ENCODE results near the gene CD63.
A peak's percentile ranks its signal among the peaks of the same experiment; 100 is the strongest.

CD63 gene

DNA sequence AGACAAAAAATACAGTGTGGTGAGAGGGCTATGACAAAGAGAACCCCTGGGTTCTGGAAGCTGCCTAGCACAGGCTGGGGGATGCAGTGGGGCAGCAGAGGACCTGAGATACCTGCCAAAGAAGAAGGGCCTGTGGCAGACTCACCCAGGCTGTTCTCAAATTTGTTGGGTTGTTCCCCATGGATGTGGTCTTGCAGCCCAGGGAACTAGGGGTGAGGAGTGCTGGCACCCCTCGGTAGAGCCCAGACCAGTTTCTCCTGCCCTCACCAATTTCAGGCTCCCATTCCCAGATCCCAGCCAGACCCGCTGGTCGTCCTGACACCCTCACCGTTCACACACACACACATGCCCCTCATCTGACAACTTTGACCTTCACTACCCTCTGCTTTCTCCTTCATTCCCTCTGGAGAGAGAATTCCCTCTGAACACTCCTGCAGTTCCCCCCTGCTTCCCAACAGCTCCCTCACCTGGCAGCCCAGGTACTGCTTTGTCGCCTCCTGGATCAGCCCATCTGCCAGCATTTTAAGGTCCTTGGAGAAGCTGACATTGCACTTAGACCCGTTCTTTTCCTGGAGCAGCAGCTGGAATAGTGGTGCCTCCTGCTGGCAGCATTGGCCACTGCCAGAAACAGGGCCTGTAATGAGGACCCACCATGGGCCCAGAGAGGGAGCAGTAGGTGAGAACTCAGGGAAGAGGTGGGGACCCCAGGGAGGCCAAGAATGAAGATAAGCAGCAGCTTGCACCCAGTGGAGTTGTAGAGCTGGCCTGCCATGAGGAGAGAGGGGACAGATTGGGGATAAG lies 8.2 kb upstream of the CD63 start (continued):
- TF ChIP-seq ZNF140 (tag by site-specific recombination; IDR thresholded peaks at IDR 0.05) (no peak), ZNF501 (tag by site-specific recombination; IDR thresholded peaks at IDR 0.05) (peak; percentile 79; the same call in 1 of the 2 replicates), ZNF16 (tag by site-specific recombination; IDR thresholded peaks at IDR 0.05; ENCODE audit: low read depth) (no peak), ZNF324 (tag by site-specific recombination; IDR thresholded peaks at IDR 0.05) (no peak), ZNF366 (tag by site-specific recombination; conservative IDR thresholded peaks at IDR 0.05) (peak; percentile 63), BCL11B (tag by site-specific recombination; IDR thresholded peaks at IDR 0.05; ENCODE audit: low read depth) (no peak), ZNF629 (tag by site-specific recombination; IDR thresholded peaks at IDR 0.05) (no peak), ZNF311 (tag by site-specific recombination; IDR thresholded peaks at IDR 0.05; ENCODE audit: borderline replicate concordance) (no peak), GLIS1 (tag by site-specific recombination; IDR thresholded peaks at IDR 0.05) (peak; percentile 55; the same call in 1 of the 2 replicates), ZBTB8A (tag by site-specific recombination; IDR thresholded peaks at IDR 0.05) (peak; percentile 37), ZNF792 (tag by site-specific recombination; IDR thresholded peaks at IDR 0.05) (no peak), ZNF747 (tag by site-specific recombination; IDR thresholded peaks at IDR 0.05) (no peak), ZNF175 (tag by site-specific recombination; IDR thresholded peaks at IDR 0.05) (no peak), ZNF266 (tag by site-specific recombination; IDR thresholded peaks at IDR 0.05; ENCODE audit: low read depth) (no peak), ZSCAN23 (tag by site-specific recombination; IDR thresholded peaks at IDR 0.05) (no peak), ZNF561 (tag by site-specific recombination; IDR thresholded peaks at IDR 0.05; ENCODE audit: borderline replicate concordance) (no peak), ZNF48 (tag by site-specific recombination; IDR thresholded peaks at IDR 0.05) (no peak), MEIS1 (CRISPR knock-in tag; IDR thresholded peaks at IDR 0.05; ENCODE audit: borderline replicate concordance) (no peak), ZNF560 (tag by site-specific recombination; IDR thresholded peaks at IDR 0.05; ENCODE audit: borderline replicate concordance) (no peak), ZNF335 (tag by site-specific recombination; conservative IDR thresholded peaks at IDR 0.05) (peak; percentile 47), ZNF394 (tag by site-specific recombination; IDR thresholded peaks at IDR 0.05; ENCODE audit: borderline replicate concordance) (peak; percentile 84; the same call in 1 of the 2 replicates), ZNF658 (tag by site-specific recombination; IDR thresholded peaks at IDR 0.05) (no peak), ZNF24 (tag by site-specific recombination; IDR thresholded peaks at IDR 0.05) (peak; percentile 64; the same call in 1 of the 2 replicates), ZEB2 (tag by site-specific recombination; IDR thresholded peaks at IDR 0.05) (peak; percentile 53; the same call in 1 of the 2 replicates), ZNF341 (tag by site-specific recombination; IDR thresholded peaks at IDR 0.05; ENCODE audit: low read depth) (no peak), GLIS2 (tag by site-specific recombination; IDR thresholded peaks at IDR 0.05) (0 out of 2 replicates have a peak, but pooled peaks have one; percentile 12)
- TF ChIP-seq, protein P1, sequence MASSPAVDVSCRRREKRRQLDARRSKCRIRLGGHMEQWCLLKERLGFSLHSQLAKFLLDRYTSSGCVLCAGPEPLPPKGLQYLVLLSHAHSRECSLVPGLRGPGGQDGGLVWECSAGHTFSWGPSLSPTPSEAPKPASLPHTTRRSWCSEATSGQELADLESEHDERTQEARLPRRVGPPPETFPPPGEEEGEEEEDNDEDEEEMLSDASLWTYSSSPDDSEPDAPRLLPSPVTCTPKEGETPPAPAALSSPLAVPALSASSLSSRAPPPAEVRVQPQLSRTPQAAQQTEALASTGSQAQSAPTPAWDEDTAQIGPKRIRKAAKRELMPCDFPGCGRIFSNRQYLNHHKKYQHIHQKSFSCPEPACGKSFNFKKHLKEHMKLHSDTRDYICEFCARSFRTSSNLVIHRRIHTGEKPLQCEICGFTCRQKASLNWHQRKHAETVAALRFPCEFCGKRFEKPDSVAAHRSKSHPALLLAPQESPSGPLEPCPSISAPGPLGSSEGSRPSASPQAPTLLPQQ (tag by site-specific recombination; IDR thresholded peaks at IDR 0.05) = peak; percentile 81
- TF ChIP-seq, protein P2, sequence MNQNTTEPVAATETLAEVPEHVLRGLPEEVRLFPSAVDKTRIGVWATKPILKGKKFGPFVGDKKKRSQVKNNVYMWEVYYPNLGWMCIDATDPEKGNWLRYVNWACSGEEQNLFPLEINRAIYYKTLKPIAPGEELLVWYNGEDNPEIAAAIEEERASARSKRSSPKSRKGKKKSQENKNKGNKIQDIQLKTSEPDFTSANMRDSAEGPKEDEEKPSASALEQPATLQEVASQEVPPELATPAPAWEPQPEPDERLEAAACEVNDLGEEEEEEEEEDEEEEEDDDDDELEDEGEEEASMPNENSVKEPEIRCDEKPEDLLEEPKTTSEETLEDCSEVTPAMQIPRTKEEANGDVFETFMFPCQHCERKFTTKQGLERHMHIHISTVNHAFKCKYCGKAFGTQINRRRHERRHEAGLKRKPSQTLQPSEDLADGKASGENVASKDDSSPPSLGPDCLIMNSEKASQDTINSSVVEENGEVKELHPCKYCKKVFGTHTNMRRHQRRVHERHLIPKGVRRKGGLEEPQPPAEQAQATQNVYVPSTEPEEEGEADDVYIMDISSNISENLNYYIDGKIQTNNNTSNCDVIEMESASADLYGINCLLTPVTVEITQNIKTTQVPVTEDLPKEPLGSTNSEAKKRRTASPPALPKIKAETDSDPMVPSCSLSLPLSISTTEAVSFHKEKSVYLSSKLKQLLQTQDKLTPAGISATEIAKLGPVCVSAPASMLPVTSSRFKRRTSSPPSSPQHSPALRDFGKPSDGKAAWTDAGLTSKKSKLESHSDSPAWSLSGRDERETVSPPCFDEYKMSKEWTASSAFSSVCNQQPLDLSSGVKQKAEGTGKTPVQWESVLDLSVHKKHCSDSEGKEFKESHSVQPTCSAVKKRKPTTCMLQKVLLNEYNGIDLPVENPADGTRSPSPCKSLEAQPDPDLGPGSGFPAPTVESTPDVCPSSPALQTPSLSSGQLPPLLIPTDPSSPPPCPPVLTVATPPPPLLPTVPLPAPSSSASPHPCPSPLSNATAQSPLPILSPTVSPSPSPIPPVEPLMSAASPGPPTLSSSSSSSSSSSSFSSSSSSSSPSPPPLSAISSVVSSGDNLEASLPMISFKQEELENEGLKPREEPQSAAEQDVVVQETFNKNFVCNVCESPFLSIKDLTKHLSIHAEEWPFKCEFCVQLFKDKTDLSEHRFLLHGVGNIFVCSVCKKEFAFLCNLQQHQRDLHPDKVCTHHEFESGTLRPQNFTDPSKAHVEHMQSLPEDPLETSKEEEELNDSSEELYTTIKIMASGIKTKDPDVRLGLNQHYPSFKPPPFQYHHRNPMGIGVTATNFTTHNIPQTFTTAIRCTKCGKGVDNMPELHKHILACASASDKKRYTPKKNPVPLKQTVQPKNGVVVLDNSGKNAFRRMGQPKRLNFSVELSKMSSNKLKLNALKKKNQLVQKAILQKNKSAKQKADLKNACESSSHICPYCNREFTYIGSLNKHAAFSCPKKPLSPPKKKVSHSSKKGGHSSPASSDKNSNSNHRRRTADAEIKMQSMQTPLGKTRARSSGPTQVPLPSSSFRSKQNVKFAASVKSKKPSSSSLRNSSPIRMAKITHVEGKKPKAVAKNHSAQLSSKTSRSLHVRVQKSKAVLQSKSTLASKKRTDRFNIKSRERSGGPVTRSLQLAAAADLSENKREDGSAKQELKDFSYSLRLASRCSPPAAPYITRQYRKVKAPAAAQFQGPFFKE (tag by site-specific recombination; IDR thresholded peaks at IDR 0.05; ENCODE audit: borderline replicate concordance) = no peak
- TF ChIP-seq, protein P3, sequence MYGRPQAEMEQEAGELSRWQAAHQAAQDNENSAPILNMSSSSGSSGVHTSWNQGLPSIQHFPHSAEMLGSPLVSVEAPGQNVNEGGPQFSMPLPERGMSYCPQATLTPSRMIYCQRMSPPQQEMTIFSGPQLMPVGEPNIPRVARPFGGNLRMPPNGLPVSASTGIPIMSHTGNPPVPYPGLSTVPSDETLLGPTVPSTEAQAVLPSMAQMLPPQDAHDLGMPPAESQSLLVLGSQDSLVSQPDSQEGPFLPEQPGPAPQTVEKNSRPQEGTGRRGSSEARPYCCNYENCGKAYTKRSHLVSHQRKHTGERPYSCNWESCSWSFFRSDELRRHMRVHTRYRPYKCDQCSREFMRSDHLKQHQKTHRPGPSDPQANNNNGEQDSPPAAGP (tag by site-specific recombination; IDR thresholded peaks at IDR 0.05) = no peak
- TF ChIP-seq, protein P4, sequence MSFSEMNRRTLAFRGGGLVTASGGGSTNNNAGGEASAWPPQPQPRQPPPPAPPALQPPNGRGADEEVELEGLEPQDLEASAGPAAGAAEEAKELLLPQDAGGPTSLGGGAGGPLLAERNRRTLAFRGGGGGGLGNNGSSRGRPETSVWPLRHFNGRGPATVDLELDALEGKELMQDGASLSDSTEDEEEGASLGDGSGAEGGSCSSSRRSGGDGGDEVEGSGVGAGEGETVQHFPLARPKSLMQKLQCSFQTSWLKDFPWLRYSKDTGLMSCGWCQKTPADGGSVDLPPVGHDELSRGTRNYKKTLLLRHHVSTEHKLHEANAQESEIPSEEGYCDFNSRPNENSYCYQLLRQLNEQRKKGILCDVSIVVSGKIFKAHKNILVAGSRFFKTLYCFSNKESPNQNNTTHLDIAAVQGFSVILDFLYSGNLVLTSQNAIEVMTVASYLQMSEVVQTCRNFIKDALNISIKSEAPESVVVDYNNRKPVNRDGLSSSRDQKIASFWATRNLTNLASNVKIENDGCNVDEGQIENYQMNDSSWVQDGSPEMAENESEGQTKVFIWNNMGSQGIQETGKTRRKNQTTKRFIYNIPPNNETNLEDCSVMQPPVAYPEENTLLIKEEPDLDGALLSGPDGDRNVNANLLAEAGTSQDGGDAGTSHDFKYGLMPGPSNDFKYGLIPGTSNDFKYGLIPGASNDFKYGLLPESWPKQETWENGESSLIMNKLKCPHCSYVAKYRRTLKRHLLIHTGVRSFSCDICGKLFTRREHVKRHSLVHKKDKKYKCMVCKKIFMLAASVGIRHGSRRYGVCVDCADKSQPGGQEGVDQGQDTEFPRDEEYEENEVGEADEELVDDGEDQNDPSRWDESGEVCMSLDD (tag by site-specific recombination; IDR thresholded peaks at IDR 0.05) = peak; percentile 14; the same call in 1 of the 2 replicates
